Adrenal gland (tissue), 5 donors: ENCODE results near the gene TATDN2.

Source experiments
- POLR2A ChIP-seq, 2 donors: fragments of 450-650 bp; IDR thresholded peaks; one replicate each; pipeline ENCODE4 v1.6.1; 2017; ENCODE audit warnings: antibody characterized with exemption in 2 of 2, mild to moderate bottlenecking in 2 of 2, moderate library complexity in 1 of 2
- TF ChIP-seq, protein P1 (sequence below), 6 experiments: fragments of 450-650 bp in 4 of 6; fragments of 200-600 bp in 2 of 6; sonication (generic) in 1 of 6; IDR thresholded peaks; 1 replicate in 5 of 6; 2 replicates in 1 of 6; pipeline versions ENCODE4 v1.5.1 to v1.8.0; 2016 to 2021; ENCODE audit warnings: antibody characterized with exemption in 6 of 6, mild to moderate bottlenecking in 2 of 6, moderate library complexity in 1 of 6
- donor health status: DM: no; HTN: no; CAD: no.

DNA sequence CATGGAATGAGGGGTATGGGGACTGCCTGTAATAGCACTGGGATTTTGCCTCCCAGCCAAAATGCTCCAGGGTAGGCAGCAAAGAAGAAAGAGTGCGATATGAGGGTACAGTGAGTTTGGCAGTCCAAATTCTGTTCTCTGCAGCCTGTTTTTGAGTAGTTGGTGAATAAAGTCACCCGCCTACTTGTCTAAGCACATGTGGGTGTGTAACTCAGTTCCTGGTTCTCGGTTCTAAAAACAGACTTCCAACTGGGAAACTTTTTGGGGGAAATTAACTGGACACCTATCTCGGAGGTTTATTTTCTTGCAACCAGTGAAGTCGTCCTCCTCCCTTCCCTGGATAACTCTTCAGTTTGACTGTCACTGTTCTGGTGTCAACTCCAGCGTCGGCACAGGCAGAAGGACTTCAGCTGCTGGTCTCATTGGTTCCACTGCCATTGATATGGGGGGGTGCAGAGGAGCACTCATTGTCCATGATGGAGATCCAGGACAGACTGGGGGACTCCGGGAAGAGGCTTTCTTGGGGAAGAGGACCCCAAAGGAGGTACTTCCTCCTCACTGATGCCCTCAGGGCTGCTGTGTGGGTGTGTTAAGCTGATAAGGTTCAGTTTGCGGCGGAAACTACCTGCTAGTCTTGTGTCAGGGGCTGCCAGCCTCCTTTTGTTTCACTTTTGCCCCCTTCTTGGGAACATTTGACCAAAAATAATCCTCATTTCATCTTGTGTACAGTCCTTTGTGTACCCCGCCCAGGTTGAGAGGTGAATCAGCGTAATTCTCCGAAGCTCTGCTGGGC, 31.3 kb downstream of the TATDN2 start:
- TF ChIP-seq, protein P1, sequence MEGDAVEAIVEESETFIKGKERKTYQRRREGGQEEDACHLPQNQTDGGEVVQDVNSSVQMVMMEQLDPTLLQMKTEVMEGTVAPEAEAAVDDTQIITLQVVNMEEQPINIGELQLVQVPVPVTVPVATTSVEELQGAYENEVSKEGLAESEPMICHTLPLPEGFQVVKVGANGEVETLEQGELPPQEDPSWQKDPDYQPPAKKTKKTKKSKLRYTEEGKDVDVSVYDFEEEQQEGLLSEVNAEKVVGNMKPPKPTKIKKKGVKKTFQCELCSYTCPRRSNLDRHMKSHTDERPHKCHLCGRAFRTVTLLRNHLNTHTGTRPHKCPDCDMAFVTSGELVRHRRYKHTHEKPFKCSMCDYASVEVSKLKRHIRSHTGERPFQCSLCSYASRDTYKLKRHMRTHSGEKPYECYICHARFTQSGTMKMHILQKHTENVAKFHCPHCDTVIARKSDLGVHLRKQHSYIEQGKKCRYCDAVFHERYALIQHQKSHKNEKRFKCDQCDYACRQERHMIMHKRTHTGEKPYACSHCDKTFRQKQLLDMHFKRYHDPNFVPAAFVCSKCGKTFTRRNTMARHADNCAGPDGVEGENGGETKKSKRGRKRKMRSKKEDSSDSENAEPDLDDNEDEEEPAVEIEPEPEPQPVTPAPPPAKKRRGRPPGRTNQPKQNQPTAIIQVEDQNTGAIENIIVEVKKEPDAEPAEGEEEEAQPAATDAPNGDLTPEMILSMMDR (IDR thresholded peaks at IDR 0.05) = no peak
- no peak for TF ChIP-seq POLR2A (IDR thresholded peaks at IDR 0.05)
